DMS79 treated with DMSO at 0.1 percent for 48 hours (cell line): ENCODE data around the gene CD14.
"Not testable (repeated sequence)": the region's sequence is repeated elsewhere in the genome, so short reads cannot be mapped to it uniquely, and the experiment has no call there.

Source experiments
- DNase-seq: peaks from one replicate; lab custom pipeline; 2025; lab: John Stamatoyannopoulos, UW

CD14 gene

DNA sequence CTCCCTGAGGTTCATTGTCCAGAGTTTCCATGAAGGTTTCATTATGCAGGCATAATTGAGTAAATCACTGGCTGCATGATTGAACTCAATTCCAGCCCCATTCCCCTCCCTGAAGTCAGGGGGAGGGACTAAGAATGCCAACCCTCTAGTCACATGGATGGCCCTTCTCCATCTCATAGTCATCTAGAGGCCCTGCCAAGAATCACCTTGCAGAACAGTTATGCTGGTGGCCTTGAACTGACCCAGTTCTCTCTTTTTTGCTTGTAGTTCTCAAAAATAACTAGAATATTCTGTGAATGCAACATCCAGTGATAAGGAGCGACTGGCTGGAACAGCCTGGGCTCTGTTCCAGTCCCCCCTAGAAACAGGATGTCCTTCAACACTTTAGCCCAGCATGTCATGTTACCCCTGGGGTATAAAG is 36.6 kb downstream of the CD14 start:
- DNase-seq = no peak

DNA sequence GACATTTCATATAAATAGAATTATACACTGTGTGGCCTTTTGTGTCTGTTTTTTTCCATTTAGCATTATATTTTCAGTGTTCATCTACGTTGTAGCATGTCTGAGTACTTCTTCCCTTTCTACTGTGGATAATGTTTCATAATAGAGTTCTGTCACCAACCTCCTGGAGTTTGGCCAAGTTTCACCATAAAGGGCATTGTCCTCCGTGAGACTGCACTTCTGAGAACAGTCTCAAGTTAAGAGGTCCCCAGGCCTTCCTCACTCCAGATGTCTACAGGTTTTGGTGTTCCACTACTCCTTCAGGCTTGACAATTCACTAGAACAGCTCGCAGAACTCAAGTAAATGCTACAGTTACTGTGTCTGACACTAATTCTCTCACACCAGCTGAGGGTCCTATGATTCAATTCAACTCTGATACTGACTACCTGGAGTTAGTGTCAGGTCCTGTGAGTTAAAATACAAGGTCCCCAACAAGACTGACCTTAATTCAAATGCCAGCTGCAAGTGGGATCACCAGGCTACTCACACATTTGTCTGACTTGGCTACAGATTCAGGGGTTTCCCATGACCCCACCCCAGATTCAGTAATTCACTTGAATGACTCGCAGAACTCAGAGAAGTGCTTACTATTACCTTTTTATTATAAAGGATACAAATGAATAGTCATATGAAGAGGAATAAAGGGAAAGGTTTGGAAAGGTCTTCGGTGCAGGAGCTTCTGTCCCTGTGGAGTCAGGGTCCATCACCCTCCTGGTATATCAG is 37.3 kb downstream of the CD14 start:
- peak; percentile 3 for DNase-seq

DNA sequence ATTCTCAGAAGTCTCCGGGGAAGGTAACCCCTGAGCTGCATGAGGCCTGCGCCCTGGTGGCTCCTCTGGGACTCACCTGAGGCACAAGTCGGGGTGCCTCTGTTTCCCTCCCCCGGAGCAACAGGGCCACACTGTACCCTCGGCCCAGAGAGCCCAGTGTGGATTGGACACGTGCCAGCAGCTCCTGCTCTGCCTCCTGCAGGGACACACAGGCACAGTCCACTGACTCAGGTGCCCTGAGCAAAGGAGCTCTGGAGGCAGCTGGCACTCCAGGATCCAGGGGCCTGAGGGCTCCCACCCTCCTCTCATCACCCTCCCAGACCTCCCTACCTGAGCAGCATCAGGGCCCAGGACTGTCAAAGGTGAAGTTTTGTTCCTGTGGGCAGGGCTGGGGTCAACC is 38.8 kb downstream of the CD14 start:
- no peak for DNase-seq

DNA sequence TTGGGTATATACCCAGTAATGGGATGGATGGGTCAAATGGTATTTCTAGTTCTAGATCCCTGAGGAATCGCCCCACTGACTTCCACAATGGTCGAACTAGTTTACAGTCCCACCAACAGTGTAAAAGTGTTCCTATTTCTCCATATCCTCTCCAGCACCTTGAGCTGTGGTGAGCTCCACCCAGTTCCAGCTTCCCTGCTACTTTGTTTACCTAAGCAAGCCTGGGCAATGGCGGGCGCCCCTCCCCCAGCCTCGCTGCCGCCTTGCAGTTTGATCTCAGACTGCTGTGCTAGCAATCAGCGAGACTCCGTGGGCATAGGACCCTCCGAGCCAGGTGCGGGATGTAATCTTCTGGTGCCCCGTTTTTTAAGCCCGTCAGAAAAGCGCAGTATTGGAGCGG is 39.9 kb downstream of the CD14 start:
- DNase-seq = not testable (repeated sequence)

DNA sequence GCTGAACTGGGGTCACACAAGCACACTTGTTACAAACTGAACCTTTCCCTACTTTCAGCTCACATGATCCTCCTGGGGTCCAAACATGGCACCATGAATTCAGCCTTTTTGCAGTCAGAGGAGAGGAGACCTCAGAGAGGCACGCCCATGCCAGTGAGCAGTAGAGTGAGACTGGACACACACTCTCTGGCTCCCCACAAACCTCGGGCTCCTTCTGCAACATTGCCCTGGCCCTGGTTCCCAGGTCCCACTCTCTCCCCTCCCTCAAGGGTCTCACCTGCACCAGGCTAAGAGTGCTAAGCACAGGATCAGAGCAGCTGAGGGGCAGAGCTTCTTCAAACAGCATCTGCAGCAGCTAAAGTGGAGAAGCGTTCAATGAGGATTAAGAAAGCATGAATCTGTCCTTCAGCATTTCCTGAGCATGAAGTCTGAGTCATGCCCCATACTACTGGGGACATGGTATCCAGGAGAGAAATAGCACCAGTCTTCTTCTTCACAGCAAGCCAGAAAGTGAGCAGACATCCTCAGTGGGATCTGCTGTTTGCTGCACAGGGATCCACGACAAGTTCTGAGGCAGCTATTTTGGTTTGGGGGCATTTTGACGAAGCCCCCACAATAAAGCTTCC is 41.1 kb downstream of the CD14 start:
- no peak for DNase-seq

DNA sequence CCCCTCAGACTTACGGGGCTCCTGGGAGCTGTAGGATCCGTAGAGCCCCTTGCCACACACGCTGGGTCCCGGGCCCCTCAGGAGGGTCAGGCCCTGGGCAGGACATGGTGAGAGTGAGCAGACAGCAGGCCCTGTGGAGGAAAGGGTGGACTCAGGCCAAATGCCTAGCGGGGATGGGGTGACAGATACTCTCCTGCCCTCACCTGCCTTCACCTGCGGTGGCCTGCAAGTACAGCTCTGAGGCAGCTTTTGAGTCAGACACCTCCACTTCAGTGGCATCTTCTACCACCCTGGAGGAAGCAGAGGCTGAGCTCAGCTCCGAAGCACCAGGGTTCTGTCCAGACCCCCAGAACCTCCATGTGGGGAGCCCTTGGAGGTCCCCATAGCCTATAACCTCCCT is 42.1 kb downstream of the CD14 start:
- no peak for DNase-seq

DNA sequence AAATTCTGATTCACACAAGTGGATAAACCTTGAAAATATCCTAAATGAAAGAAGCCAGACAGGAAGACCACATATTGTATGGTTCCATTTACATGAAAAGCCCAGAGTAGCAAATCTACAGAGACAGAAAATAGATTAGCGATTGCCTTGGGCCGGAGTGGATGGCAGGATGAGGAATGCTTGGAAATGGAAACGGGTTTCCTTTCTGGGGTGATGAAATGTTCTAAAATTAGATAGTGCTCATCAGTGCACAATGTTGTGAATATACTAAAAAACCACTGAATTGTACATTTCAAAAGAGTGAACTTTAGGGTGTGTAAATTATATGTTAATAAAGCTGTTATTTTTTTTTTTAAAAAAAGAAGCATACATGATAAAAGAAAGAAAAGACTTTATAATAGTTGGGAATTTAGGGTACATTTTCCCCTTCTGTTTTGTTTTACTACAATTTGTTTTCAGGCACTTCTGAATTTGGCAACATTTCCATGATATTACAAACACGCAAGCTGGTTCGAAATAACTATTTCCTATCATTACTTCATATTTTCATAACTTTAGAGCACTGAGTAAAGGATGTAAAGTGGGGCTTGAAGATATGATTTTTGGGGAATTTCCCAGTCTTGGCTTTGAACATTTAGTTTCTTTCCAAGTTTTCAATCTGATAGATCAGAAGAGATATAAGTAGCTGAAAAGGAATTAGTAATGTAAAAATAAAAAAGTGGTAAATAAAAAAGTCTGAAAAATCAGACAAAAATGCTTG is 44.5 kb downstream of the CD14 start:
- no peak for DNase-seq

DNA sequence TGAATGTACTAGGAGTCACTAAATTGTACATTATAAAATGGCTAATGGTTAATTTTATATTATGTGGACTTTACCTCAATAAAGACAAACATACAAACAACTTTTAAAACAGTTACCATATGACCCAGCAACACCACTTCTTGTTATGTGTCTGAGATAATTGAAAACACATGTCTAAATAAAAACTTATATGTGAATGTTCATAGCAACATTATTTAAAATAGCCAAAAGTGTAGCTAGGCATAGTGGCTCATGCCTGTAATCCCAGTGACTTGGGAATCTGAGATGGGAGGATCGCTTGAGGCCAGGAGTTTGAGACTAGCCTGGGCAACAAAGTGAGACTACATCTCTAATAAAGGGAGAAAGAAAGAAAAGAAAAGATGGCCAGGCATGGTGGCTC is 45.5 kb downstream of the CD14 start:
- DNase-seq = no peak
